Uterus (tissue), 2 donors: ENCODE results near the gene THSD4.

Source experiments
- POLR2A ChIP-seq, 2 donors: fragments of 450-650 bp; IDR thresholded peaks; one replicate each; pipeline ENCODE4 v1.6.1; 2016; ENCODE audit warnings: antibody characterized with exemption in 2 of 2, mild to moderate bottlenecking in 1 of 2, moderate library complexity in 1 of 2
- TF ChIP-seq, protein P1 (sequence below), 4 experiments: fragments of 200-600 bp in 2 of 4; fragments of 450-650 bp in 2 of 4; sonication (generic) in 2 of 4; IDR thresholded peaks; one replicate each; pipeline ENCODE4 v1.5.1; 2016 to 2019; ENCODE audit warnings: antibody characterized with exemption in 4 of 4, mild to moderate bottlenecking in 2 of 4, moderate library complexity in 1 of 4

- TF ChIP-seq POLR2A (IDR thresholded peaks at IDR 0.05), result no peak
- TF ChIP-seq, protein P1, sequence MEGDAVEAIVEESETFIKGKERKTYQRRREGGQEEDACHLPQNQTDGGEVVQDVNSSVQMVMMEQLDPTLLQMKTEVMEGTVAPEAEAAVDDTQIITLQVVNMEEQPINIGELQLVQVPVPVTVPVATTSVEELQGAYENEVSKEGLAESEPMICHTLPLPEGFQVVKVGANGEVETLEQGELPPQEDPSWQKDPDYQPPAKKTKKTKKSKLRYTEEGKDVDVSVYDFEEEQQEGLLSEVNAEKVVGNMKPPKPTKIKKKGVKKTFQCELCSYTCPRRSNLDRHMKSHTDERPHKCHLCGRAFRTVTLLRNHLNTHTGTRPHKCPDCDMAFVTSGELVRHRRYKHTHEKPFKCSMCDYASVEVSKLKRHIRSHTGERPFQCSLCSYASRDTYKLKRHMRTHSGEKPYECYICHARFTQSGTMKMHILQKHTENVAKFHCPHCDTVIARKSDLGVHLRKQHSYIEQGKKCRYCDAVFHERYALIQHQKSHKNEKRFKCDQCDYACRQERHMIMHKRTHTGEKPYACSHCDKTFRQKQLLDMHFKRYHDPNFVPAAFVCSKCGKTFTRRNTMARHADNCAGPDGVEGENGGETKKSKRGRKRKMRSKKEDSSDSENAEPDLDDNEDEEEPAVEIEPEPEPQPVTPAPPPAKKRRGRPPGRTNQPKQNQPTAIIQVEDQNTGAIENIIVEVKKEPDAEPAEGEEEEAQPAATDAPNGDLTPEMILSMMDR (IDR thresholded peaks at IDR 0.05), result no peak
Measured at GRCh38 chr15:71230303-71230702, 115.0 kb downstream of the THSD4 start.
